HG03457 (cell line): ENCODE measurements around the gene KCNQ1.

Experiments
- ATAC-seq: cut with Tn5 transposase; IDR thresholded peaks from one replicate; pipeline ENCODE4 v1.9.1; 2021; ENCODE audit warnings: moderate number of reproducible peaks; ENCODE audit not compliant: unreplicated experiment

KCNQ1 gene

GRCh38 chr11:2459796-2460531 is 15.2 kb downstream of the KCNQ1 start:
- no peak for ATAC-seq

GRCh38 chr11:2460540-2461252 is 15.9 kb downstream of the KCNQ1 start:
- no peak for ATAC-seq

GRCh38 chr11:2461253-2461955 is 16.6 kb downstream of the KCNQ1 start:
- no peak for ATAC-seq

GRCh38 chr11:2461956-2462542 is 17.2 kb downstream of the KCNQ1 start:
- ATAC-seq: no peak

- ATAC-seq: no peak
These were observed 17.8 kb downstream of the KCNQ1 start for GRCh38 chr11:2462543-2462985.

- no peak for ATAC-seq
These were observed 18.4 kb downstream of the KCNQ1 start for GRCh38 chr11:2462986-2463765.

GRCh38 chr11:2463766-2464277 is 19.0 kb downstream of the KCNQ1 start:
- no peak for ATAC-seq

- ATAC-seq: no peak
These were observed 19.8 kb downstream of the KCNQ1 start for GRCh38 chr11:2464451-2465165.

GRCh38 chr11:2465202-2466068 is 20.6 kb downstream of the KCNQ1 start:
- no peak for ATAC-seq

GRCh38 chr11:2466069-2466801 is 21.4 kb downstream of the KCNQ1 start:
- no peak for ATAC-seq

- no peak for ATAC-seq
These were observed 22.3 kb downstream of the KCNQ1 start for GRCh38 chr11:2466869-2467694.

GRCh38 chr11:2467695-2468055 is 22.9 kb downstream of the KCNQ1 start:
- ATAC-seq: no peak

GRCh38 chr11:2468363-2469235 is 23.8 kb downstream of the KCNQ1 start:
- no peak for ATAC-seq

- ATAC-seq: no peak
These were observed 25.7 kb downstream of the KCNQ1 start for GRCh38 chr11:2470495-2470894.

GRCh38 chr11:2471048-2471803 is 26.4 kb downstream of the KCNQ1 start:
- no peak for ATAC-seq

GRCh38 chr11:2471804-2472096 is 26.9 kb downstream of the KCNQ1 start:
- ATAC-seq: no peak
